ENCODE results near the gene NPBWR2. TPM values are rescaled to one million over a fixed set of nuclear protein-coding genes. Genes with fewer than 3 reads are reported as not detected.

Gene NPBWR2
- total RNA-seq, 4 donors from 2014 or later = not detected

GRCh38 chr20:64070244-64070993 is 36.9 kb downstream of the NPBWR2 start:
- TF ChIP-seq CTCF (IDR thresholded peaks at IDR 0.05) (no peak), POLR2A (IDR thresholded peaks at IDR 0.05) (peak in 1 of 4 donors; percentile 14)
- 93 to 96% methylated on average over 10 to 11 of the region's 31 CpGs for WGBS, 2 donors
- intact Hi-C loops (cut with DNase I) = no loop called here
- H3K4me1 ChIP-seq = peaks cover 3 to 26% (median 7%) of the 10 kb centered on the region in 3 donors
- no peaks in the 10 kb centered on the region for H3K9me3 ChIP-seq
- peaks cover 4 to 47% (median 10%) of the 10 kb centered on the region in 3 donors for H3K36me3 ChIP-seq
- H3K27me3 ChIP-seq = no peaks in the 10 kb centered on the region
- H3K27ac ChIP-seq = no peak overlapping the region
- H3K4me3 ChIP-seq = no peak overlapping the region
- DNase-seq = no peak

- Histone ChIP-seq H3K4me1 (peaks cover 7 to 33% (median 12%) of the 10 kb centered on the region in 3 donors), H3K27me3 (no peaks in the 10 kb centered on the region), H3K36me3 (peaks cover 4 to 40% (median 6%) of the 10 kb centered on the region in 3 donors), H3K9me3 (no peaks in the 10 kb centered on the region), H3K4me3 (no peak overlapping the region), H3K27ac (no peak overlapping the region)
- peak; percentile 29 to 68 (median 47) for TF ChIP-seq CTCF (IDR thresholded peaks at IDR 0.05)
- TF ChIP-seq POLR2A (IDR thresholded peaks at IDR 0.05) = no peak
- intact Hi-C loops (cut with DNase I) = no loop called here
- DNase-seq = no peak
- 73% methylated on average over 7 of the region's 14 CpGs; no CpG with 5 or more reads in 1 of the 2 donors for WGBS, 2 donors
Measured at GRCh38 chr20:64069614-64070243, 37.6 kb downstream of the NPBWR2 start.

GRCh38 chr20:64069209-64069613 is 38.2 kb downstream of the NPBWR2 start:
- no peak for DNase-seq
- intact Hi-C loops (cut with DNase I) = no loop called here
- no peak overlapping the region for H3K4me3 ChIP-seq
- H3K27me3 ChIP-seq = no peaks in the 10 kb centered on the region
- 95% methylated on average over 12 of the region's 20 CpGs; no CpG with 5 or more reads in 1 of the 2 donors for WGBS, 2 donors
- no peak for TF ChIP-seq POLR2A (IDR thresholded peaks at IDR 0.05)
- TF ChIP-seq CTCF (IDR thresholded peaks at IDR 0.05) = no peak
- no peak overlapping the region for H3K27ac ChIP-seq
- no peaks in the 10 kb centered on the region for H3K9me3 ChIP-seq
- peaks cover 10 to 33% (median 17%) of the 10 kb centered on the region in 3 donors for H3K4me1 ChIP-seq
- peaks cover under 1 to 35% (median 4%) of the 10 kb centered on the region in 3 donors for H3K36me3 ChIP-seq

- Histone ChIP-seq H3K36me3 (peaks cover 0 to 28% (median 4%) of the 10 kb centered on the region in 3 donors), H3K4me3 (no peak overlapping the region), H3K27ac (no peak overlapping the region), H3K27me3 (no peaks in the 10 kb centered on the region), H3K9me3 (no peaks in the 10 kb centered on the region), H3K4me1 (peaks cover 15 to 35% (median 23%) of the 10 kb centered on the region in 3 donors)
- no peak for DNase-seq
- TF ChIP-seq CTCF (IDR thresholded peaks at IDR 0.05) = no peak
- no peak for TF ChIP-seq POLR2A (IDR thresholded peaks at IDR 0.05)
- 83% methylated on average over 1 of the region's 12 CpGs; no CpG with 5 or more reads in 1 of the 2 donors for WGBS, 2 donors
- intact Hi-C loops (cut with DNase I) = no loop called here
Measured at GRCh38 chr20:64068386-64069208, 38.8 kb downstream of the NPBWR2 start.
